ENCODE measurements around the gene RBM22.
A peak's percentile ranks its signal among the peaks of the same experiment; 100 is the strongest.

RBM22 gene

GRCh38 chr5:150663936-150664335 lies 36.9 kb downstream of the RBM22 start:
- H3K4me3 ChIP-seq (ENCODE audit: low read length): no peak overlapping the region
- TF ChIP-seq CTCF (IDR thresholded peaks at IDR 0.05; ENCODE audit: insufficient read depth, low read depth, low read length, missing control alignments): no peak
- peak; percentile 92 for DNase-seq (ENCODE audit: low read depth)

GRCh38 chr5:150662731-150663516 lies 37.9 kb downstream of the RBM22 start:
- no peak for DNase-seq (ENCODE audit: low read depth)
- no peak overlapping the region for H3K4me3 ChIP-seq (ENCODE audit: low read length)
- TF ChIP-seq CTCF (IDR thresholded peaks at IDR 0.05; ENCODE audit: insufficient read depth, low read depth, low read length, missing control alignments): no peak

- no peak for DNase-seq (ENCODE audit: low read depth)
- no peak for TF ChIP-seq CTCF (IDR thresholded peaks at IDR 0.05; ENCODE audit: insufficient read depth, low read depth, low read length, missing control alignments)
- H3K4me3 ChIP-seq (ENCODE audit: low read length): no peak overlapping the region
Measured at GRCh38 chr5:150661821-150662596, 38.9 kb downstream of the RBM22 start.

GRCh38 chr5:150661086-150661485 lies 39.8 kb downstream of the RBM22 start, which contains the start of gene MYOZ3:
TSS of gene MYOZ3 (plus strand) at chr5:150661251. CDS start at chr5:150662942, 1,691 bp downstream.
- no peak for TF ChIP-seq CTCF (IDR thresholded peaks at IDR 0.05; ENCODE audit: insufficient read depth, low read depth, low read length, missing control alignments)
- no peak for DNase-seq (ENCODE audit: low read depth)
- no peak within 1 kb of the TSS for H3K4me3 ChIP-seq (ENCODE audit: low read length)

GRCh38 chr5:150660108-150660831 lies 40.6 kb downstream of the RBM22 start:
- no peak overlapping the region for H3K4me3 ChIP-seq (ENCODE audit: low read length)
- TF ChIP-seq CTCF (IDR thresholded peaks at IDR 0.05; ENCODE audit: insufficient read depth, low read depth, low read length, missing control alignments): no peak
- no peak for DNase-seq (ENCODE audit: low read depth)

GRCh38 chr5:150659360-150660107 lies 41.3 kb downstream of the RBM22 start:
- no peak for DNase-seq (ENCODE audit: low read depth)
- TF ChIP-seq CTCF (IDR thresholded peaks at IDR 0.05; ENCODE audit: insufficient read depth, low read depth, low read length, missing control alignments): no peak
- no peak overlapping the region for H3K4me3 ChIP-seq (ENCODE audit: low read length)
